GM19239 (cell line): ENCODE results near the gene SAT1.
A peak's percentile ranks its signal among the peaks of the same experiment; 100 is the strongest.

Source experiments
- DNase-seq: peaks from one replicate; pipeline ENCODE4 v3.0.0; 2011; ENCODE audit warnings: low spot score; ENCODE audit not compliant: insufficient read length
- FAIRE-seq: peaks from 2 replicates; lab custom pipeline; 2011; peaks lifted over from hg19 to GRCh38; lab: Jason Lieb, UNC

SAT1 gene

GRCh38 chrX:23773601-23774175, 9.3 kb upstream of the SAT1 start:
- DNase-seq (no peak), FAIRE-seq (peak; percentile 84)

GRCh38 chrX:23776363-23776762, 6.6 kb upstream of the SAT1 start:
- no peak for FAIRE-seq
- no peak for DNase-seq

- FAIRE-seq (no peak), DNase-seq (no peak)
Observed at GRCh38 chrX:23779025-23779424, 3.9 kb upstream of the SAT1 start.

GRCh38 chrX:23782455-23782854, 518 bp upstream of the SAT1 start:
- peak; percentile 64 for FAIRE-seq

GRCh38 chrX:23783589-23784469, 856 bp downstream of the SAT1 start:
- DNase-seq (no peak), FAIRE-seq (peak; percentile 14)

More at GRCh38 chrX:23782455-23782854, 518 bp upstream of the SAT1 start:
- no peak for DNase-seq

GRCh38 chrX:23784470-23785331, 1.7 kb downstream of the SAT1 start:
- FAIRE-seq (peak; percentile 11), DNase-seq (no peak)

GRCh38 chrX:23785580-23785979, 2.6 kb downstream of the SAT1 start:
- no peak for DNase-seq
- no peak for FAIRE-seq

- no peak for FAIRE-seq
- DNase-seq = no peak
Observed at GRCh38 chrX:23786268-23786815, 3.4 kb downstream of the SAT1 start.

- no peak for FAIRE-seq
- DNase-seq = no peak
Observed at GRCh38 chrX:23787745-23788118, 4.8 kb downstream of the SAT1 start.

GRCh38 chrX:23788521-23788920, 5.5 kb downstream of the SAT1 start:
- FAIRE-seq = peak; percentile 83
- DNase-seq = peak; percentile 23

GRCh38 chrX:23788946-23789345, 6.0 kb downstream of the SAT1 start:
- FAIRE-seq = no peak
- DNase-seq = no peak

GRCh38 chrX:23789386-23790154, 6.6 kb downstream of the SAT1 start:
- no peak for FAIRE-seq
- no peak for DNase-seq

- no peak for FAIRE-seq
- no peak for DNase-seq
Observed at GRCh38 chrX:23790155-23790497, 7.2 kb downstream of the SAT1 start.

GRCh38 chrX:23792861-23793553, 10.0 kb downstream of the SAT1 start:
- FAIRE-seq = no peak

GRCh38 chrX:23795221-23795620, 12.2 kb downstream of the SAT1 start:
- DNase-seq (no peak), FAIRE-seq (no peak)

More at GRCh38 chrX:23792861-23793553, 10.0 kb downstream of the SAT1 start:
- DNase-seq = no peak

GRCh38 chrX:23797371-23798128, 14.6 kb downstream of the SAT1 start:
- DNase-seq = no peak
- FAIRE-seq = no peak

- DNase-seq (no peak), FAIRE-seq (no peak)
Observed at GRCh38 chrX:23799469-23800065, 16.6 kb downstream of the SAT1 start.

GRCh38 chrX:23802431-23802830, 19.5 kb downstream of the SAT1 start:
- FAIRE-seq = no peak
- no peak for DNase-seq
